ENCODE measurements around the gene MYZAP.

The MYZAP gene

DNA sequence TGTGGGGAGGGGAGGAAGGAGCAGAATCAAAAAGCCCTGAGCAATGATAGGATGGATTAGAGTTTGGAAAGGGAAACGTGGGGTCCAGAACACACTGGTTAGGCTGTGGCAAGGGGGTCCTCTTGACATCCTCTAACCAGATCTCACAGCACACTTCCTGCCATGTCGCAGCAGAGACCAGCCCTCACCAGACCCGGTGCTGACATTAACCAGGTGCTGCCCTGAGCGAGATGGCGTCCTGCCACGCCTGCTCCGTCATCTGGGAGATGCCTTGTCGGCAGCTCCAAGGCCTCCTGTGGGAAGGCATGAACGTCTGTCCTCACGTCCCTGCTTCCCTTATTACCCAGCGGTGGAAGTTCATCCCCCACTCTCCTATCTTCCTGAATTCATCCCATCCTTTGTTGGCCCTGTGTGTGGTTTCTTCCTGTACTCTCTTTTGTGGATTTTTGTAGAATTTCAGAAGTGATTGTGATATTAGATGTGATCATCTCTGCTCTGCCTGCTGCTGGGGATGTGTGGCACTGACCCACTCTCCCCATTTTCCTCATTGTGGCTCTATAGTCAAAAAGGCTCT lies 29.4 kb upstream of the MYZAP start:
- DNase-seq (ENCODE audit: low read depth in 2 of 2, low spot score in 1 of 2): no peak

DNA sequence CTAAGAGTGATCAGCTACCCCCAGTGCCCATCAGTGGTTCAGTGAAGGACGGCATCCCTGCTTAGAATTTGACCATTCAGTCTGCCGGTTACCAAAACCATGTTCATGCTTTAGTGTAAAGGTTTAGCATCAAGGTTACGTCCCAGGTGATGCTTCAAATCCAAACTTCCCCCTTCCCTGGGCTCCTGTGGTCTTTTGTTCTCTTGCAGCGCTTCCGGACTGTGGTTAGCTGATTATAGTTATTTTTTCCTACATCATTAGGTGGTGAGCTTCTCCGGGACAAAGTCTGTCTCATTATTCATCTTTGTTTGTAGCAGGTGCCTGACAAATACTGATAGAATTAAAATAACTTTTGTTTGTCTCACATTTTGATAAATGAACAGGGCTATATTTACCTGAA lies 28.3 kb upstream of the MYZAP start:
- no peak for DNase-seq (ENCODE audit: low read depth in 2 of 2, low spot score in 1 of 2)

DNA sequence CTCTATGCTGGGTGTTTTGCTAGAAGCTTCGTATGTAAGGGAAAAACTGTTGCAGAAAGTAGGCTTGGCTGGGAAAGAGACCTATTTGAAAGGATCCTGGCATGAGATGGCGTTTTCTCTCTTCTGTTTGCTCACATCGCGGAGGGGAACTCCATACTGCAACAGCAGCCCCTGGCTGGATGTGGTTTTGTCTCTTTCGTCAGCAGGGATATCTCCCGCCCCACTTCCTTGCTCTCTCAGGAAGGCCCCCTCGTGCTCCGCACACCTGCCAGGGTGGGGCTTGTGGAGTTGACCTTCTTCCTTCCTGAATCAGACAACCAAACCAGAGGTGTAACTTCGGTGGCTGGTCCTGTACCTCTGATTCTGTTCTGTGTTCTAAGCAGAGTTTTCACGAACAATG lies 26.4 kb upstream of the MYZAP start:
- no peak for DNase-seq (ENCODE audit: low read depth in 2 of 2, low spot score in 1 of 2)

DNA sequence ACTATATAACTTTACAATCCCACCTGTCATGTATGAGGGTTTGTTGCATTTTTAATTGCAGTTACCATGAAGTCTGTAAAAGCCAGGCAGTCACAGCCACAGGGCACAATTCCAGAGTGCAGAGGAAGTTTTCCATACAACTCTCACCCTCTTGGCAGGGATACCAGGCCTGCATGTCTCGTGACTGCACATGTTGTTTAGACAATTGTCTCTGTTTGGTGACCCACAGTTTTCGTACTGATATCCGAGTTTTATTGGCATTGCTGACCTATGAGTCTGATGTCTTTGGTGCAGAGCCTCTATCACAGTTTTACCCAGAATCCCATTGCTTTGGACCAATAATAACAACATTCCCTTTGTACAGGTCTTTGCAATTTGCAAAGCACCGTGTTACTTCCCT lies 24.9 kb upstream of the MYZAP start:
- DNase-seq (ENCODE audit: low read depth in 2 of 2, low spot score in 1 of 2): no peak

DNA sequence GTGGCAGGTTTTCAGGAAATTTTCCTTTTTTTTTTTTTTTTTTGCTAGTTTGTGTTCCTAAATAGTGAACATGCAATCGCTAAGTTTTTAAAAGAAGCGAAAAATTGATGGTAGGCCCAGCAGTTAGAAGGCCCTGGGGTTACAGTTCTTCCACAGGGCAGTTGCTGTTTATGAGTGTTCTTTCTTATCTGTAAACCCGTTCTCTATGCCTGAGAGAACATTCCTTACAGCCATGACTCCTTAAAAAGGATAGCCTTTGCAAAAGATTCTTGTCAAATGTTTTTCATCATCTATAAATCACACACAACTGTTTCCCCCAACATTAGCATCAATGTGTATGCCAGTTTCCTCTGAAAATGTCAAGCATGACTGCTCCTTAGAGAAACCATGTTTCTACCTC lies 23.8 kb upstream of the MYZAP start:
- DNase-seq (ENCODE audit: low read depth in 2 of 2, low spot score in 1 of 2): no peak

DNA sequence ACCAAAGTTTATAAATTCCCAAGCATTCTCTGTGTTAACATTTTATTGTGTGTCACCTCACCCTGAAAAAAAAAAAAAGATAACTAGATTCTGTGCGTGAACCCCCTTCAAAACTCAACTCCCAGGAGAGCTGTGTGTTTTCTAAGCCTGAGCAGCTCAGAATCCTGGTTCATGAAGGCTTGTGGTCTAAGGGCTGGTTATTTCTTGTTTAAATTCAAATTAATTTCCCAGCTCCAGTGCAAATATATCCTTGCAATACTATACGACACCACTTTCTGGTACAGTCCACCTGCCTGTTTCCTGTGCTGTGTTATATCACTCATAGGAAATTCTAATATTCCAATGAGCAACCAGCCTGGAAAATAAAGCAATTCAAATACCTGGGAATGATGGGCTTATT lies 23.4 kb upstream of the MYZAP start:
- DNase-seq (ENCODE audit: low read depth in 2 of 2, low spot score in 1 of 2): no peak

DNA sequence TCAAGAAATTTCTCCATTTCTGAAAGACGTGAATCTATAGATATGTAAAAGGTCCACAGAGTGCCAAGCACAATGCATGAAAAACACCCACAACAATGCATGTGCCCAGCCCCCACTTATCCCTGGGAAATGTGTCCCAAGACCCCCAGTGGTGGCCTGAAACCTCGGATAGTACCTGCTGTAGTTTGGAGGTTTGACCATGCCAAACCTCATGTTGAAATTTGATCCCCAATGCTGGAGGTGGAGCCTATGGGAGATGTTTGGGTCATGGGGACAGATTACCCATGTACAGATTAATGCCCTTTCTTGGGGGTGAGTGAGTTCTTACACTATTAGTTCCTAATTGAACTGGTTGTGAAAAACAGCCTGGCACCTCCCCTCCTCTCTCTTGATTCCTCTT lies 21.4 kb upstream of the MYZAP start:
- no peak for DNase-seq (ENCODE audit: low read depth in 2 of 2, low spot score in 1 of 2)

DNA sequence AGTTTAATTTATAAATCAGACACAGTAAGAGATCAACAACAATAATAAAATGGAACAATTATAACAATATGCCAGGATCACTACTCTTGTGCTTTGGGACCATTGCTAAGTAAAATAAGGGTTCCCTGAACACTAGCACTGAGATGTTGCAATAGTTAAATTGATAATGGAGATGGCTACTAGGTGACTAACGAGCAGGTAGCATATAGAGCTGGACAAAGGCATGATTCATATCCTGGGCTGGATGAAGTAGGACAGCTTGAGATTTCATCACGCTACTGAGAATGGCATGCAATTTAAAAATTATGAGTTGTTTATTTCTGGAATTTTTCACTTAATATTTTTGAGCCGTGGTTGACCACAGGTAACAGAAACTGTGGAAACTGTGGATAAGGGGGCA lies 20.7 kb upstream of the MYZAP start:
- DNase-seq (ENCODE audit: low read depth in 2 of 2, low spot score in 1 of 2): no peak

DNA sequence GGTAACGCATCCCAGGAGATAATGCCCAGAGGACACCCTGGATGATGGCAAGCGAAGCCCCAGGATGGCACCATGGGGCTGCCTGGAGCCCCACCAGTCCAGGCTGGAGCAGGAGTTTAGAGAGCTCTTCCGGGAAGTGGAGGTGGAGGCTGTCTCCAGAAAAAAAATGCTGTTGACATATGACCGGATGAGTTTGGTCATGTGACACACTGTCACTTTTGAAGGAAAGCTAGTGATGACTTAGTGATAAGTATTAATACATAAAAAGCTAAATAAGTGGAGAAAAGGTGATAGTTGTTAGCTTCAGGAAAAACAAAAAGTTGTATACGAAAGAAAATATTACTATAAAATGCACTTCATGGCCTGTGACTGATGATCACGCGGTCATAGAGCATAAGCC lies 20.0 kb upstream of the MYZAP start:
- no peak for DNase-seq (ENCODE audit: low read depth in 2 of 2, low spot score in 1 of 2)

DNA sequence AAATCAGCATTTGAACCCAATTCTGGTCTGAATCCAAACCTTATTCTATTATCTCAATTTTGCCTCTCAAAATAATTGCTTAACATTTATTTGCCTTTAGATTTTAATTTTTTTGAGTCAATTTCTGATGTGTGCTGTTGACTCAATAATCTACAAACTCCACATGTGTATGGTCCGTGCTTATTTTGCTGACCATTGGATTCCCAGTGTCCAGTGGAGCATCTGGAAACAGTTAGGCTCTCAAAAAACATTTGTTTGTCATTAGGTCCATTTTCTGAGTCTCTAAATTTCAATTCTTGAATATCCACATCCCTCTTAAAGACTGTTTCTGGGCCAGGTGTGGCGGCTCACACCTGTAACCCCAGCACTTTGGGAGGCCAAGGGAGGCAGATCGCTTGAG lies 19.2 kb upstream of the MYZAP start:
- no peak for DNase-seq (ENCODE audit: low read depth in 2 of 2, low spot score in 1 of 2)

DNA sequence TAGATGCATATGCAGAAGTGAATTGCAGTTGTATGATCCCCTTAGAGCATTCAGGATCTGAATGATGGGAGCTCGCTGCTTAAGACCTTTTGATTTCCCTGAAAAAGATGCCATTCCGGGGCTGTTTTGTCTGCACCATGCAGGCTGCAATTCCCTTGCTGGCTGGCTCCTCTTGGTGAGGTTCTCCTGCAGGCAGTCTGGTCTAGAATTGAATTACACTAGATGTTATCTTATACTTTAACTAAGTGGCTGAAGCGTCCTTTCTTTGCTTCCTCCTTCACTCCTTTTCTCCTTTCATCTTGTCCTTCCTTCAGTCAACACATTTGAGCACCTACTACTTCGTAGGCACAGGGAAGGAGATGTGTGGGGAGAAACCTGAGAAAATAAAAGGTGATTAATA lies 18.6 kb upstream of the MYZAP start:
- no peak for DNase-seq (ENCODE audit: low read depth in 2 of 2, low spot score in 1 of 2)

DNA sequence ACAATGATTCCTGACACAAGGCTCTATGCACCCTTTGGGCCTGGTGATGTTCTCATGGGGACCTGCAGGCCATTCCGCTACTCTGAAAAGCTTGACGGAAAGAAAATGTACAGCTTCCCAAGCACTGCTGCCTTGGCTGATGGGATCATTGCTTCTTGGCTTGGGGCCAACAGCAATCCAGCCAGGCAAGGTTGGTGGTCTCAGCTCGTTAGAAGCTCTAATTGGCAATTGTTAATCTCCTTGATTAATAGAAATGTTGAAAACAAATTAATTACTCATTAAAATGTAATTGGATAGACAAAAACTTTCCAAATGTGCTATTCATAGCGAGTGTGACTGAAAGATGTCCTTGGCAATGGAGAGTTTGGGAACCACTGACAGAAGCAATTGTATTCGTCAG lies 16.3 kb upstream of the MYZAP start:
- DNase-seq (ENCODE audit: low read depth in 2 of 2, low spot score in 1 of 2): no peak

DNA sequence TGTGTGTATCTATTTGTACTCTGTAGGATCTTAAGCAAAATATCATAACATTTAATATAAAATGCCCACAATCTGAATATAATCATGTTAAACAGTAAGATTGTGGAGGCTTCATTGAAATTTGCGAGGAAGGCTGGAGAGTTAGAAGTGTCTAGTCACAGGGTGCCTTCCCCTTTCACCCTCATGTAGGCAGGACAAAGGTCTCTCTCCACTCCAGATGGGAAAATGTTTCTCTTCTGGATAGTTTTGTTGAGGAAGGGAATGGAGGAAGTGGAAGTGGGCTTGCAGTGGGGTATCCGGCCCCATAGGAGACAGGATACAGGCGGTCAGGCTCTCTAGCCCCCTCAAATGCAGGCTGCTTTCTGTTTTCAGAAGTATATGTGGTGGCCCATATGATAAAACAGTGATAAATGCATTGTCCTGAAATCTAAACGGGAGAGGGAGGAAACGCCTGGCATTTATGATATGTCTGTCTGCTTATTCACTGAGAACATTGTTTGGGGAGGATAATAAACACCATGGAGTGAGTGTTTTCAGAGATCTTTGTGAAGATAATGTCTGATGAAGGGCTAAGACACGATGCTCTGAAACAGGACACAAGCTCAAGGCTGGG lies 13.3 kb upstream of the MYZAP start:
- DNase-seq (ENCODE audit: low read depth in 2 of 2, low spot score in 1 of 2): no peak

DNA sequence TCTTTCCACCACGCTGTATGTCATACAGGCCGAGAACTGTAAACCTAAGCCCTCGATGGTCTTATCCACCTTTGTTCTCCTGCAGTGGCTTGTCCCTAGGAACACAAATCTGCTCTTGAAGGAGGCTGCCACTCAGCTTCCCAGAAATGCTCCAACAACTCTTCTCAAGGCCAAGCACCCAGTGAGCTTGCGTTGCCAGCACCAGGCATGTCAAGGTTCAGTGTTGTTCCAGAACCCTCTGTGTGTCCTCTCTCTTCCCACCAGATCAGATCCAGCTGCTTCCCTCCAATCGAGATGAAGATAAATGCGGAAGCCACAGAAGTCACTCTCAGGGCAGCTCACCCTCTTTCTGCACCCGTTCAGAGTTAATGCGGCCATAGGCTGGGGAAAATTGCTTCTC lies 11.3 kb upstream of the MYZAP start:
- no peak for DNase-seq (ENCODE audit: low read depth in 2 of 2, low spot score in 1 of 2)

DNA sequence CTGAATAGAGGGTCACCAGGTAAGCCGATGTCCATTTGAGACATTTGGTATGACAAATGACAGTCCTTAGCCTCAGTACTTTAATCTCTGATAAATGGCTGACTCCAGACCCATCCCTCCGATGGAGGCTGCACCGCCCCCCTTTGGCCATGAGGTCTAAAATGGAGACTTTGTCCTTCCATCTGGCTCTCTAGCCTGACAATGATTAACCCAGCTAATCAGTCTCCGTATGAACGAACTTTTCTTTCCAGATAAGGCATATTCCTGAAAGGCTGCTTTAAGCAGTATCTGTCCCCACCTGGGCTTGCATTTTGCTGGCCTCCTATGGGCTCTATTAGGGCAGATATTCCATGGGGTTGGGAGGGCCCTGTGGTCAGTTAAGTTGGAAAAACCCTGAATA lies 10.8 kb upstream of the MYZAP start:
- no peak for DNase-seq (ENCODE audit: low read depth in 2 of 2, low spot score in 1 of 2)

DNA sequence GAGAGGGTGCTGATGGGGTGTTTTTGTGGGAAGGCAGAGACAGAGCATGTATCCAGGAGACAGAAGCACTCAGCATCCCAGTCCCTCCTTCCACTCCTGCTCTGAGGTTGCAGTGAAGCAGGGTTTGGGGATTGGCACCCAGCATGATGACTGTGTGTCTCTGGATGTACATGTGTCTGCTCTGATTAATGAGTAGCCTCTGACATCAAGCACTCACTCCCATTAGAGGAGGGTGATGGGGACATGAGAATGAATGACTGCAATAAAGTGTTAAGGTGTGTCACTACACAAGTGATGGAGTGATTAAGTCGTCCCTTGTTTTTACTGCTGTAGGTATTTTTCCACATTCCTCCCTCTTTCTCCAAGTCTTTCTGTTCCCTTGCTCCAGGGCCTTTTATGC lies 9.6 kb upstream of the MYZAP start:
- DNase-seq (ENCODE audit: low read depth in 2 of 2, low spot score in 1 of 2): no peak

DNA sequence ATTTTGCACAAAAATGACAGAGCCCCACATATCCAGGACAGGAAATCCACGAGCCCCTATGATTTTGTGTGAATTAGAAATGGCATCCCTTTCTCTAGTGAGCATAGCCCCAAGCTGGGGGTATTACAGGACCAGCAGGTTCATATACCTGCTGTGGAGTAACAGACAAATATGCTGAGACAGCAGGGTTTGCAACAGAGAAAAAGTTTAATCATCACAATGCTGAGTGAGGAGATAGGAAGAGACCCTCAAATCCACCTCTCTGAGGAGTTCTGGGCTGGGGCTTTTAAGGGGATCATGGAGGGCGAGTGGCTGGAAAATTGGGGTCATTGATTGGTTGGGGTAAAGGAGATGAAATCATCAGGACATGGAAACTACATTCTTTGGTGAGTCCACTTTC lies 8.4 kb upstream of the MYZAP start:
- no peak for DNase-seq (ENCODE audit: low read depth in 2 of 2, low spot score in 1 of 2)

DNA sequence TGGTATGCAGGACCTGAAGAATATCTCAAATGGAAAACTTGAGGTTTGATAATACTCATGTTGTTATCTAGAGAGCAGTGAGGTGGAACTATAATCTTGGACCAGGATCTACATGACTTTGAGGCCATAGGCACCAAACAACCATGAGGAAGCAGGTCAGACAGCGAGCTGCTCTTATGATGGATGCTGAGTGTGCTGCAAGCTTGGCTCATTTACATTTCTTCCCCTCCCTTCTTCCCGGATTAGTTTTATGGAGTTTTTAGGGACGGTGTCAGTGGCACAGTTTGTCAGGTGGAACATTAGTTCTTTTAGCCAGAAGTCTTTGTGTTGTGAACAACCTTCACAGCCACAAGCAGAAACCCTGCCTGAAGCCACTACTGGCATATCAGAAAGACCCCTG lies 8.0 kb upstream of the MYZAP start:
- DNase-seq (ENCODE audit: low read depth in 2 of 2, low spot score in 1 of 2): no peak

DNA sequence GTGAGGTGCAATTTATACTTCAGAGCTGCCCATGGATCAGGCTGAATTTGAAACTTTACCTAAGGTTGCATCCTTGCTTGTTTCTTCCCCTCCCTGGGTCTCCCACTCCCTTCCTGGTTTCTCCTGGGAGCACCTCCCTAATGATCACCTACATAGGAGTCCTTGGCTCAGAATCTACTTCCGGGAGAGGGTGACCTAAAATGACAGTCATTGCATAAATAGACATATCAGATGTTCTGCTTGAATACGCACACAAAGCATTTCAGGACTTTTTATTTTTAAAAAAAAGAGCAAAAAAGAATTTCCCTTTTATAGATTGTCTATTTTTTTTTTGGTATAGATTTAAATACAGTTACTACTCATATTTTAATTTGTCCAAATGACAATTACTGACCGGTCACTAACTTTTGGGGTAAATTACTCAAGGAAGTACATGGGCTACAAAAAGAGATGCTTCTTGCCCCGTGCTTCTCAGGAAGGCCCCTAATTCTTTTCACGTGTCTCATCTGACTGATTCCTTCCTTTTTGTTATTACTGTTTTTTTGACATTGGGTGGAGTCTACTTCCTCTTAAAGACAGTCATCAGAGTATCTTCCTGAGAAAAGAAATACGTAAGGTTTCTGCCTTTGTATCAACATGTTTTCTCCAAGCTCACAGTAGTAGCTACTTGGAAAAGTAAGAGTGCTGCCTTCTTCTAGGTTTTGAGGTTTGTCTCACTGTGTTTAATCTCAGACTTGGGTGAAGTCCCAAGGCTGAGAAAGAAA lies 4.9 kb upstream of the MYZAP start:
- DNase-seq (ENCODE audit: low read depth in 2 of 2, low spot score in 1 of 2): no peak

DNA sequence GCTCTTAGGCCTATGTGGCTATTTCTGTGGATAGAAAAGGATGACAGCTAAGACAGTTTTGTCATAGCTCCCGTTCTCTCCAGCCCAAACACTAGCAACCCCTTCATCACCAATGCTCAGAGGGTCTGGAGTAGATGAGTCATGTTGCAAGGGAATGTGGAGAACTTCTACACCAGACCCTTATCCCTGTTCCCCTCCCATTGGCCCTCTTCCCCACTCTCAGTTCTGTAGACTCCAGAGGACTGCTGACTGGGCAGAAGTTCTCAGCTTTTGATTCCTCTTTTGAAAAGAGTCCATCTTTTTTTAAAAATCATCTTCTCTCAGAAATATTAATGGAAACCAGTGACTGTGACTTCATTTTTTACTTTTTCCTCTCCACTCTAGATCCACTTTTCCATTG lies 2.4 kb upstream of the MYZAP start:
- DNase-seq (ENCODE audit: low read depth in 2 of 2, low spot score in 1 of 2): no peak

DNA sequence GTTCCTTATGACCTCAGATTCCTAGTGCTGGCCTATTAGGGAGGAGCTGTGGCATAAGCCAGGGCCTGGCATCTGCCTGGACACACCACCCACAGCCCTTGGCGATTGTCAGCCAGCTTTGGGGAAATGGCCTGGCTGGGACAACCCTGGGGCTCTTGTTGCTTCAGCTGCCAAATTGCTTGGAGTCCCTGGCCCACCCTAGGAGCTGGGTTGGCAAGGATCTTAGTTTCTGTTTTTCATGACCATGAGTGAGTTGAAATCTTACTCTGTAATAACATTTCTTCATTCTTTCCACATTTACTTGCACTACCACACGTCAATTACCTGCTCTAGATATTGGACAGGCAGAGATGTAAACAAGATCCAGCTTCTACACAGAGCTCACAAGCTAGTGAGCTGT lies 1.9 kb upstream of the MYZAP start:
- no peak for DNase-seq (ENCODE audit: low read depth in 2 of 2, low spot score in 1 of 2)

DNA sequence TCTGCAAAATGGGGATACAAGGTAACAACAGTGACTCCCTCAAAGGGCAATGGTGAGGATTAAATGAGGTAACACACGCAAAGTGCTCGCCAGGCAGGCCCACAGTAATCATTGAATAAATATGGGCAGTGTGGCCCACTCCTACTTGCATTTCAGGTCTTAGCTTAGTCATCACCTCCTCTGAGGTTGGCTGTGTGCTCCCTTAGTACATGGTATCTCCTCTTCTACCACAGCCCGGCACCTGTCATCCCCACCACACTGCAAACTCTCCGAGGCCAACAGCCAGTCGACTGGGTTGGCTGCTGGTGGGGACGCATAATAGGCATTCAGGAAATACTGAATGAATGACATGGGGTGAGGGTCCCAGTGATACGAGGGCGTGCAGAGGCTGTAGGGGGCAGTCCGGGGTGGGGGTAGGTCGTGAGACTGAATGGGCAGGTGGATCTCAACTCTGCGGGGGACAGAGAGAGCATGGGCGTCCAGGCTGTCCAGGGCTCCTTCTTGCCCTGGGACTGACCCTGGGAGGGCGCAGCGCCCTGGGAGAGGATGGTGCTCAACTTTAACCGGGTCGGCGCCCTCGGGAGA lies 375 bp upstream of the MYZAP start:
- no peak for DNase-seq (ENCODE audit: low read depth in 2 of 2, low spot score in 1 of 2)

DNA sequence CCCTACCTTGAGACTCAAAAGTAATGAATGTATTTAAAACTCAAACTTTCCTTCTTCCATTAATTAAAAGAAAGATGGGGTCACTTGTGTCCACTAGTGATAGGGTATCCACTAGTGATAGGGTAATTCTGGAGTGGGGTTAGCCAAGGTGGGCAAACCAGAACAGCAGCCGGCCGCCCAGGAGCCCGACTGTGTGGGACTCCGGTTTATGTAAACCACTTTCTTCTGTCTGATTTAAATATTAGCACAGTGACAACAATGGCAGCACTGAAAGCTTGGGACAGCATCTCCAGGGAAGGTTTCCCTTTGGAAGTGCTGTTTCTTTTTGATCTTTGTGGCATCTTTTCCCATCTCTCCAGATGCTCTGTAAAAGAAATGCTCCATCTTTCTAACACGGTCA lies 722 bp downstream of the MYZAP start:
- no peak for DNase-seq (ENCODE audit: low read depth in 2 of 2, low spot score in 1 of 2)

Measured in stimulated activated CD8-positive, alpha-beta memory T cell treated with anti-CD3 and anti-CD28 coated beads, Interleukin-4, amount 100 ng/mL, for 4 hours (primary cell).